ENCODE measurements around the gene IL13RA1. TPM values are rescaled to one million over a fixed set of nuclear protein-coding genes. Genes with fewer than 3 reads are reported as not detected.

IL13RA1 gene
- total RNA-seq, 1 donor from 2014 or later, result 78.7 TPM

- H3K27ac Mint-ChIP-seq (ENCODE audit: unreplicated experiment), result no peak overlapping the region
- H3K27me3 Mint-ChIP-seq (ENCODE audit: unreplicated experiment), result no peaks in the 10 kb centered on the region
- no peak for DNase-seq (ENCODE audit: extremely low spot score, unreplicated experiment)
- no peak overlapping the region for H3K4me3 Mint-ChIP-seq (ENCODE audit: unreplicated experiment)
- peaks cover 19% of the 10 kb centered on the region for H3K4me1 Mint-ChIP-seq (ENCODE audit: unreplicated experiment)
- TF ChIP-seq CTCF (IDR thresholded peaks at IDR 0.05), result no peak
- no peaks in the 10 kb centered on the region for H3K9me3 Mint-ChIP-seq (ENCODE audit: unreplicated experiment)
- no peaks in the 10 kb centered on the region for H3K36me3 Mint-ChIP-seq (ENCODE audit: unreplicated experiment)
These were observed 4.0 kb upstream of the IL13RA1 start for GRCh38 chrX:118723376-118723775.

- H3K27ac Mint-ChIP-seq (ENCODE audit: unreplicated experiment), result no peak overlapping the region
These were observed 3.0 kb upstream of the IL13RA1 start for GRCh38 chrX:118724365-118724764.

GRCh38 chrX:118724775-118725174, 2.6 kb upstream of the IL13RA1 start:
- no peak for DNase-seq (ENCODE audit: extremely low spot score, unreplicated experiment)

More at GRCh38 chrX:118724365-118724764, 3.0 kb upstream of the IL13RA1 start:
- H3K9me3 Mint-ChIP-seq (ENCODE audit: unreplicated experiment), result no peaks in the 10 kb centered on the region
- no peaks in the 10 kb centered on the region for H3K36me3 Mint-ChIP-seq (ENCODE audit: unreplicated experiment)
- no peak overlapping the region for H3K4me3 Mint-ChIP-seq (ENCODE audit: unreplicated experiment)
- DNase-seq (ENCODE audit: extremely low spot score, unreplicated experiment), result no peak
- no peak for TF ChIP-seq CTCF (IDR thresholded peaks at IDR 0.05)
- peaks cover 29% of the 10 kb centered on the region for H3K4me1 Mint-ChIP-seq (ENCODE audit: unreplicated experiment)
- H3K27me3 Mint-ChIP-seq (ENCODE audit: unreplicated experiment), result no peaks in the 10 kb centered on the region

GRCh38 chrX:118726396-118726795, 1.0 kb upstream of the IL13RA1 start:
- peak overlapping the region; percentile 64 for H3K4me3 Mint-ChIP-seq (ENCODE audit: unreplicated experiment)
- H3K27me3 Mint-ChIP-seq (ENCODE audit: unreplicated experiment), result no peaks in the 10 kb centered on the region
- peaks cover 47% of the 10 kb centered on the region for H3K4me1 Mint-ChIP-seq (ENCODE audit: unreplicated experiment)
- no peaks in the 10 kb centered on the region for H3K36me3 Mint-ChIP-seq (ENCODE audit: unreplicated experiment)
- H3K9me3 Mint-ChIP-seq (ENCODE audit: unreplicated experiment), result no peaks in the 10 kb centered on the region
- TF ChIP-seq CTCF (IDR thresholded peaks at IDR 0.05), result no peak
- peak overlapping the region; percentile 91 for H3K27ac Mint-ChIP-seq (ENCODE audit: unreplicated experiment)
- no peak for DNase-seq (ENCODE audit: extremely low spot score, unreplicated experiment)

More at GRCh38 chrX:118724775-118725174, 2.6 kb upstream of the IL13RA1 start:
- no peak for TF ChIP-seq CTCF (IDR thresholded peaks at IDR 0.05)
- Mint-ChIP-seq H3K27ac (ENCODE audit: unreplicated experiment) (peak overlapping the region; percentile 25), H3K36me3 (ENCODE audit: unreplicated experiment) (no peaks in the 10 kb centered on the region), H3K9me3 (ENCODE audit: unreplicated experiment) (no peaks in the 10 kb centered on the region), H3K4me3 (ENCODE audit: unreplicated experiment) (no peak overlapping the region), H3K4me1 (ENCODE audit: unreplicated experiment) (peaks cover 33% of the 10 kb centered on the region), H3K27me3 (ENCODE audit: unreplicated experiment) (no peaks in the 10 kb centered on the region)

GRCh38 chrX:118727686-118728339, 407 bp downstream of the IL13RA1 start:
- H3K9me3 Mint-ChIP-seq (ENCODE audit: unreplicated experiment), result peaks cover under 1% of the 10 kb centered on the region
- TF ChIP-seq CTCF (IDR thresholded peaks at IDR 0.05), result no peak
- peak overlapping the region; percentile 78 for H3K27ac Mint-ChIP-seq (ENCODE audit: unreplicated experiment)
- no peaks in the 10 kb centered on the region for H3K27me3 Mint-ChIP-seq (ENCODE audit: unreplicated experiment)
- no peaks in the 10 kb centered on the region for H3K36me3 Mint-ChIP-seq (ENCODE audit: unreplicated experiment)
- peak overlapping the region; percentile 81 for H3K4me3 Mint-ChIP-seq (ENCODE audit: unreplicated experiment)
- H3K4me1 Mint-ChIP-seq (ENCODE audit: unreplicated experiment), result peaks cover 50% of the 10 kb centered on the region
- DNase-seq (ENCODE audit: extremely low spot score, unreplicated experiment), result no peak
